HG03432 (cell line): Measurements from ENCODE around the gene KDM4B.
"Not testable (repeated sequence)": the region's sequence is repeated elsewhere in the genome, so short reads cannot be mapped to it uniquely, and the experiment has no call there.

Experiments
- ATAC-seq: cut with Tn5 transposase; IDR thresholded peaks from one replicate; pipeline ENCODE4 v1.9.1; 2021; ENCODE audit warnings: mild to moderate bottlenecking, moderate library complexity; ENCODE audit not compliant: unreplicated experiment

Gene KDM4B

DNA sequence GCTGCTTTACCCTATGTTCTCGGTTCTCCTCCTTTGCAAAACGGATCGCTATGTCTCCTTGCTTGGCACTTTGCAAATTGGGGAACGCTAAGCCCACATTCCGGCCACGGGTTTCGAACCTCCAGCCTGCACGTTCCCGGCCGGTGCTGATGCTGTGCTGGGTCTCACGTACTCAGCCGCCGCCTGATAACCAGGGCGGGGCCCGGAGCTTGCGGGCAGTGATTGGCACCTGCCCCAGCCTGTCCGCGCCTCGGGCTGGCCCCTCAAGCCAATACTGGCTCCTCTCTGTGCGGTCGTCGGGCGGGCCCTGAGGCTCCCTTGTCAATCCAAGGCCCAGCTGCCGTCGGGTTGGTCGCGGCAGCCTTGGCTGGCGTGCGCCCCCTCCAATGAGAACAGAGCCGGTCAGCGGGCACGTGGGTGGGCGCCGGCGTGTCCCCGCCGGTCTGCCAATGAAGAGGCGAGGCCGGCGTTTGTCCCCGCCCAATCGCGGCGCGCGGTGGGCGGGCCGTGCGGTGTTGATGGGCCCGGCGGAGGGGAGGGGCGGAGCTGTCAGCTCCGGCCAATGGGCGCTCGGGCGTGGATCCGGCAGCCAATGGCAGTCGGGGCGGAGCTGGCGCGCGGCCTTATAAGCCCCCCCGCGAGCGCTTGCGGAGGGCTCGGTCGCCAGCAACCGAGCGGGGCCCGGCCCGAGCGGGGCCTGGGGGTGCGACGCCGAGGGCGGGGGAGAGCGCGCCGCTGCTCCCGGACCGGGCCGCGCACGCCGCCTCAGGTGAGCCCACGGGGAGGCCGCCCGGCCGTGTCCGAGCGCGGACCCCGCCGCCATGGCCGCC lies at the start of gene KDM4B:
TSS of gene KDM4B (plus strand) at position 652 of the 830 bp plus-strand sequence. CDS start 63,778 bp downstream, outside the sequence.
- ATAC-seq: peak; percentile 89

DNA sequence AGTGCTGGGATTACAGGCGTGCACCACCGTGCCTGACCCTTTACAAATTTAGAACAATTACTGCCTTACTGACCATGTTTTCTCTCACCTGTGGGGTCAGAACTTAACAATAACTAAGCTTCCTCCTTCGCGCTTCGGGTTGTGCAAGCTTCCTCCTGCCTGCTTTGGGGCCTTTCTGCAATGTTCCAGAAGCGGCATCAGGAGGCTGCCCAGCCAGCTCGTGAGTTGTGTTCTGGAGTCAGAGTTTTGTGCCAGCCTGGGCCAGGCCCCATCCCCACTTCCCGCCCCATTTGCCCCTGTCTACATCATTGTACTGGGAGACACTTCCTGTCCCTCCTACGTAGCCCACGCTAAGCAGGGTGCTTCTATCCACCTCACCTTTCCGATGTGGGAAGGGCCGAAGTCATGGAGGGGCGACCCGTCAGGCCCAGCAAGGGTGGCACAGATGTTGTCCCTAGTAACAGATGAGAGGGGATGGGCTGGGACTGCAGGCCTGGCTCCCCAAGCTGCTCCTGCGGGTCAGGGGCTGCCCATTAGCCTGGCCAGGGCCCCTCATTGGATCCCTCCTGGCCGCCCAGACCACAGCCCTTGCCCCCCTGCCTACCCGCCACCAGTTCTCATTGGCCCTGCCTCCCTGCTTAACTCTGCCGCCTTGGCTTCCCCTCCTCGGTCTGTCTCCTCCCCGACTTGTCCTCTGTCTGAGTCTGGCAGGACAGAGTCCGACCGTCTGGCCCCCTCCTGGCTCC lies 46.2 kb upstream of the KDM4B start:
- ATAC-seq: no peak

DNA sequence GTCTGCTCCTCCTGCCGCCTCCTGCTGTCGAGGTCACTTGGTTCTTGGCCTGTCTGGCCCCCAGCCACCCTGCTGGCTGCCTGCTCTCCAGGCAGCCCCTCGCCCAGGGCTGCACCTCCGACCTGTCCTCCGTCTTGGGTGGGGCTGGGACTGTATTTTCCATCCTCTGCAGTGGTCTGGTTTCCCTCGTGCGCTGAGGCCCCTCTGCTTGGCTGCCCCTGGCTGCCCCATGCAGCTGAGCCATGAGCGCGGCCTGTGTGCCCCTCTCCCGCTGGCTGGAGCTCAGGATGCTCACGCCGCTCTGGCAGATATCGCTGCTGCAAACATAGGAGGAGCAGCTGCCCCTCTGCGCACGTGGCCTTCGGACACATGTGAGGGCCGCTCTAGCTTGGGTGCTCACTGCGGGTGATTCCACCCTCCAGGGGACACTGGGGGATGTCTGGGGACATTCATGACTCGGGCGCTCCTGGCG lies 45.6 kb upstream of the KDM4B start:
- no peak for ATAC-seq

DNA sequence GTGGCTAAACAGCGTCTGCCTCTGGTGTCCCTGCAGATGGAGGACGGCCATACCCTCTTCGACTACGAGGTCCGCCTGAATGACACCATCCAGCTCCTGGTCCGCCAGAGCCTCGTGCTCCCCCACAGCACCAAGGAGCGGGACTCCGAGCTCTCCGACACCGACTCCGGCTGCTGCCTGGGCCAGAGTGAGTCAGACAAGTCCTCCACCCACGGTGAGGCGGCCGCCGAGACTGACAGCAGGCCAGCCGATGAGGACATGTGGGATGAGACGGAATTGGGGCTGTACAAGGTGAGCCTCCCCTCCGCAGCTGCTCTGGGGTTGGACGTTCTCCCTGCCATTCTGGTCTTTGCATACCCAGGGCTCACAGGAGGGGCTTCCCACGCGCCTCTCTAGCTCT lies 39.7 kb upstream of the KDM4B start:
- ATAC-seq: no peak

DNA sequence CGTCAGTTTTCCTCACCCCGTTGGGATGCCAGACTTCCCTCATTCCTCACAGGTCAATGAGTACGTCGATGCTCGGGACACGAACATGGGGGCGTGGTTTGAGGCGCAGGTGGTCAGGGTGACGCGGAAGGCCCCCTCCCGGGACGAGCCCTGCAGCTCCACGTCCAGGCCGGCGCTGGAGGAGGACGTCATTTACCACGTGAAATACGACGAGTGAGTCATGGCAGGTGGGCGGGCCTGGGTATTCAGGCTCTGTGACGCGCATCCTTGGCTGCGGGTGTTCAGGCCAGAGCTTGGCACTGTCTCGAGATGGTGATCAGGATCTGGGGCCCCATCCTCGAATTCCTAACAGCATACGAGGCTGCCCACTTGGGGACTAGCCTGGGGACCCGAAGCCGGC lies 38.2 kb upstream of the KDM4B start:
- ATAC-seq: no peak

DNA sequence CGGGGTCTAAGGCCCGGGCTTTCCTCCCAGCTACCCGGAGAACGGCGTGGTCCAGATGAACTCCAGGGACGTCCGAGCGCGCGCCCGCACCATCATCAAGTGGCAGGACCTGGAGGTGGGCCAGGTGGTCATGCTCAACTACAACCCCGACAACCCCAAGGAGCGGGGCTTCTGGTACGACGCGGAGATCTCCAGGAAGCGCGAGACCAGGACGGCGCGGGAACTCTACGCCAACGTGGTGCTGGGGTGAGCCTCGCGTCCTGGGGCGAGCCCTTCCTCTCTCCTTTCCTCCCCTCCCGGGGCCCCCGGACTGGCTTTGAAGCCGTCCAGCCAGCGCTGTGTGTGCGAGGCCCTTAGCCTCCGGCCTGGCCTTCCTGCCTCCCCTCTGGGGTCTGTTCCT lies 36.2 kb upstream of the KDM4B start:
- ATAC-seq: no peak

DNA sequence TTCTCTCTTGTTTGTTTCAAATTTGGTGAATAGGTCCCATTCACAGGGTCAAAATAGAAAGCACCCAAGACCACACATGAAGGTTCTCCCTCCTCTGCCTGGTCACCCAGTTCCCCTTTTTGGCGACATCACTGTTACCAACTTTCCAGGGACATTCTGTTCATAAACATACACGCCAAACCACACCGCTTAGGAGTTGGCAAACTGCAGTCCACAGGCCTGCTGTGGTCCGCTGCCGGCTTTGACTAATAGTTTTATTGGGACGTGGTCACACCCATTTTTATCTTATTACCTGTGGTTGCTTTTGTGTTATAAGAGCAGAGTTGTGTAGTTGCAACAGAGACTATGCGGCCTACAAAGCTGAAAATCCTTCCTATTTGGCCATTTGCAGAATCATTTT lies 35.4 kb upstream of the KDM4B start:
- no peak for ATAC-seq

DNA sequence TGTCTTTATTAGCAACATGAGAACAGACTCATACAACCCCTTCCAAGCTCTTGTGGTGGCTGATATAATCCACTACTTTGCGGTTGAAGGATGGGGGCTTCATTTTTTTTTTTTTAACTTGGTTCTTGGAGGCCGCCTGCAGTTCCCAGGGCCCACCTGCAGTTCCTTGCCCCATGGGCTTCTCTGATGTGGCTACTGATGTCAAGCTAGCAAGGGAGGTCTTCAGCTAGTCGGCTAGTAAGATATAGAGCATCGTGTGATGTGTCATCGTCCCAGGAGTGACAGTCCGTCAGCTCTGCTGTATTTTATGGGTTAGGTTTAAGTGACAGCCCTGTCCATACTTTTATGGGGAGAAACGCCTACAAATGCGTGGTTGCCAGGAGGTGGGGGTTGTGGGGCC lies 33.5 kb upstream of the KDM4B start:
- ATAC-seq: no peak

DNA sequence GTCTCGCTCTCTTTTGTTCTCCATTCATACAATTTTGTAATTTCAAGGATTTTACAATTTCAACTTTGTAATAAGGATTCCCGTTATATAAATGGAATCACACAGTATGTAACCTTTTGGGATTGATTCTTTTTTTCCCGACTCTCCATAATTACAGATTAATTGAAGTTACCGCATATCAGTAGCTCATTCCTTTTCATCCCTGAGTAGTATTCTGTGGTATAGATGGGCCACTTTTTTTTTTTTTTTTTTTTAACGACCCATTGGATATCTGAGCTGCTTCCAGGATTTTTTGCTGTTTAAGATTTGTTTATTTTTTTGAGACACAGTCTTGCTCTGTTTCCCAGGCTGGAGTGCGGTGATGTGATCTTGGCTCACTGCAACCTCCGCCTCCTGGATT lies 31.9 kb upstream of the KDM4B start:
- no peak for ATAC-seq

DNA sequence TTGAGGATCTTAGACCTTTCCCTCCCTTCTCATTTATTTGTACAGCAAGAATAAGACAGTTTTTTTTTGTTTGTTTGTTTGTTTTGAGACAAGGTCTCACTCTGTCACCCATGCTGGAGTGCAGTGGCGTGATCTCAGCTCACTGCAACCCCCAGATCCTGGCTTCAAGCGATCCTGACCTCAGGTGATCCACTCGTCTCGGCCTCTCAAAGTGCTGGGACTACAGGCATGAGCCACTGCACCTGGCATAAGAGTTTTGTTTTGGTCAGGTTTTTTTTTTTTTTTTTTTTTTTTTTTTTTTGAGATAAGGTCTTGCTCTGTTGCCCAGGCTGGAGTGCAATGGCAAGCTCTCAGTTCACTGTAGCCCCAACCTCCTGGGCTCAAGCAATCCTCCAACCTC lies 30.5 kb upstream of the KDM4B start:
- ATAC-seq: not testable (repeated sequence)

DNA sequence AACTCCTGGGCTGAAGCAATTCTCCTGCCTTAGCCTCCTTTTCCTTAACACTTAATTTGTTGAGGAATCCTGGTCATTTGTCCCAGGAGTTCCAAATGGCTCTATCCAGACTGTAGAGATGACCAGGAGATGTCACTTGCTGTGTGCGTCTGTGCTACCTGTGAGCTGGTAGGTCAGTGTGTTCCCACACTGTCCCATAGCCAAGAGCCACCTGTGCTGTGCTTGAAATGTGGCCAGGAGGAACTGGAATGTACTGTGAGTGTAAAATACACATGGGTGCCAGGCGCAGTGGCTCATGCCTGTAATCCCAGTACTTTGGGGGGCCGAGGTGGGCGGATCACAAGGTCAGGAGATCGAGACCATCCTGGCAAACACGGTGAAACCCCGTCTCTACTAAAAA lies 29.4 kb upstream of the KDM4B start:
- ATAC-seq: no peak

DNA sequence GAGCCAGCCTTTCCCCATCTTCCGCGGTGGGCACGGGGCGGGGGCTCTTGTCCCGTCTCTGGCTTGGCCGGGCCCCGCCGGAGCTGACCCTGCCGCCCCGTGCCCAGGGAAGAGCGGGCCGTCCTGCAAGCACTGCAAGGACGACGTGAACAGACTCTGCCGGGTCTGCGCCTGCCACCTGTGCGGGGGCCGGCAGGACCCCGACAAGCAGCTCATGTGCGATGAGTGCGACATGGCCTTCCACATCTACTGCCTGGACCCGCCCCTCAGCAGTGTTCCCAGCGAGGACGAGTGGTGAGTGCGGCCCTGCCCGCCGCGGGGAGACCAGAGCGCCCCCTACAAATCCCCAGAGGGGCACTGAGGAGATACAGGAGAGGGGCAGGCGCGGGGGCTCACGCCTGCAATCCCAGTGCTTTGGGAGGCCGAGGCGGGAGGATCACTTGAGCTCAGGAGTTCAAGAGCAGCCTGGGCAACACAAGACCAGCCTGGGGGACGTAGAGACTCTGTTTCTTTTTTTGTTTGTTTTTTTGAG lies 27.2 kb upstream of the KDM4B start:
- ATAC-seq: not testable (repeated sequence)

DNA sequence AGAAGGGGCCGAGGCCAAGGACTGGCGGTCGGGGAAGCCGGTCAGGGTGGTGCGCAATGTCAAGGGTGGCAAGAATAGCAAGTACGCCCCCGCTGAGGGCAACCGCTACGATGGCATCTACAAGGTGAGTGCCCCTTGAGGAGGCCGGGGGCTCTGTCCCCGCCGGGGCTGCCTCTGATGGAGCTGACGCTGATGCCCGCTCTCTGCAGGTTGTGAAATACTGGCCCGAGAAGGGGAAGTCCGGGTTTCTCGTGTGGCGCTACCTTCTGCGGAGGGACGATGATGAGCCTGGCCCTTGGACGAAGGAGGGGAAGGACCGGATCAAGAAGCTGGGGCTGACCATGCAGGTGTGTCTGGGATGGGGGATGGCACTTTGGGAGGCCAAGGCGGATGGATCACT lies 18.3 kb upstream of the KDM4B start:
- ATAC-seq: not testable (repeated sequence)

DNA sequence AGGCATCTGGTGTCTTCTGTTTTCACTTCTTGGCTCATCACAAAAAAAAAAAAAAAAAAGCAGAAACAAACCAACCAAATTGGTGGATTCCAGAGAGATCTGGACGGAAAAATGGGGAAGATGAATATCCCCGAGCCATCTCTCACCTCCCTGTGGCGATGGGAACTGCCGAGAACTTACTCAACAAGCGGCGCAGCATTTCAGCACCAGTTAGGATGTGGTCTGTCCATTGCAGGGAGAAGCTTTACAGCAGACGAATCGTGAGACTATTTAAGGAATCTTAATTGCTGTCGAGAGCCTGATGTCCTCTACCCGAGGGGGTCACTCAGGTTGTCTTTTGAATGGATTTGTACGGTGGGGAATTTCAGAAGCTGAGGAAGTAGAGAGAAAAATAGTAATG lies 17.3 kb upstream of the KDM4B start:
- no peak for ATAC-seq

DNA sequence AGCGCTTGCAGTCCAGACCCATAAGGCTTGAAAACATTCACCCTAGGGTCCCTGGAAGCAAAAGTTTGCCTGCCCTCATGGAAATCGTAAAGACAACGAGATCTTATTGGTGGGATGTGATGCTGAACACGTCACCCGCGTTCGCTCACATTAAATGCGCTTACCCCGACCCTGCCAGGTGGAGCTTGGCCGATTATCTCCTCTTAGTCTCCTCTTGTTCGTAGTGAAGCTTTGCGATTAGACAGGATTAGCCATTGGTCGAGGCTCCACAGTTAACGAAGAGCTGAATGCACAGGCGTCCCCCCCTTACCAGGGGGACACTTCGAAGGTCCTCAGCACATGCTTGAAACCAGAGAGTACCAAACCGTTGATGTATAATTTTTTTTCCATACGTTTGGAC lies 16.0 kb upstream of the KDM4B start:
- ATAC-seq: no peak

DNA sequence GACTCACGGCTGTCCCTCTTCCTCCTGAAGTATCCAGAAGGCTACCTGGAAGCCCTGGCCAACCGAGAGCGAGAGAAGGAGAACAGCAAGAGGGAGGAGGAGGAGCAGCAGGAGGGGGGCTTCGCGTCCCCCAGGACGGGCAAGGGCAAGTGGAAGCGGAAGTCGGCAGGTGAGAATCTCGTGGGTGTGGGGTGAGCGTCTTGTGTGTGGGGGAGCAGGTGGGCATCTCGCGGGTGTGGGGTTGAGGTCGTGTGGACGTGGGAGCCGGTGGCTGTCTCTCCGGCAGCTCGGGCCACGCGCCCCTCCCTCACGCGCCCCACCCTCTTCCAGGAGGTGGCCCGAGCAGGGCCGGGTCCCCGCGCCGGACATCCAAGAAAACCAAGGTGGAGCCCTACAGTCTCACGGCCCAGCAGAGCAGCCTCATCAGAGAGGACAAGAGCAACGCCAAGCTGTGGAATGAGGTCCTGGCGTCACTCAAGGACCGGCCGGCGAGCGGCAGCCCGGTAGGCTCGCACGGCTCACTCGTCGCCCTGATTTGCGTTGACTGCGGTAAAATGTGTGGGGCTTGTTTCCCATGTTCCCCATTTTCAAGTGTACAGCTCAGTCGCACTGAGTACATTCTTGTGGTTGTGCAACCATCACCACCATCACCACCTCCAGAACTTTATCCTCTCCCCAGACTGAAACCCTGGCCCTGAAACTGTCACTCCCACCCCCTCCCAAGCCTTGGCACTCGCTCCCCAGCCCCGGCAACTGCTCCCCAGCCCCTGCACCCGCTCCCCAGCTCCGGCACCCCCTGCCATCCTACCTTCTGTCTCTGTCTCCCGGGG lies 14.4 kb upstream of the KDM4B start:
- ATAC-seq: not testable (repeated sequence)

DNA sequence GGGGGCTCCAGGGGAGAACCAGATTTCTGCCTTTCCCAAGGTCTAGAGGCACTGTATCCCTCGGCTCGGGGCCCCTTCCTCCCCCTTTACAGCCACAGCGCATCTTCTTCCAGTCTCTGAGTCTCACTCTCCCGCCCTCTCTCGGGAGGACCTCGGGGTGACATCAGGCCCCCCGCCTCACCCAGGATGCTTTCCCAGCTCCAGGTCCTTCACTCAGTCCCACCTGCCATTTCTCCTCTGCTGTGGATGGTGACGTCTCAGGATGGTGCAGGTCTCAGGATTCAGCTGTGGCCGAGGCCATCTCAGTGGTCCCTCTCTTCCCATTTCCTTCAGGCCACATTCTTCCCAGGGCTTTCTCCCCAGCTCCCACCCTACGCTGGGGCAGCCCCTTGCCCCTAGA lies 13.6 kb upstream of the KDM4B start:
- no peak for ATAC-seq

DNA sequence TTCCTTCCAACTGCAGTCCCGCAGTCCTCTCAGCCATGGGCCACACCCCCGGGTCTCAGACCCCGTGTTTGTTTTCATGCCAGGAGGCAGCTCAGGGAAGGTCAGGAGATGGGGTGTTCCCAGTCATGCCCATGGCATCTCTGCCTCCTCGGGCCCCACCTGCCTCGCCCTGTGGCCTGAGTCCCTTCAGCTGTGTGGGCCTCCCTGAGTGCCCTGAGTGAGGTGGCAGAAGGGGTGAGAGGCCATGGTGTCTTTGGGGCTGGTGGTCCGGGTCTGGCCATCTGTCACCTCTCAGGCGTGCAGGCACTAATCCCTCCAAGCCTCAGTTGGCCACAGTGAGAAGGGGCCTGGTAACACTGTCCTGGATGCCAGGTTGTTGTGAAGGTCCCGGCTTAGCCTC lies 10.9 kb upstream of the KDM4B start:
- no peak for ATAC-seq

DNA sequence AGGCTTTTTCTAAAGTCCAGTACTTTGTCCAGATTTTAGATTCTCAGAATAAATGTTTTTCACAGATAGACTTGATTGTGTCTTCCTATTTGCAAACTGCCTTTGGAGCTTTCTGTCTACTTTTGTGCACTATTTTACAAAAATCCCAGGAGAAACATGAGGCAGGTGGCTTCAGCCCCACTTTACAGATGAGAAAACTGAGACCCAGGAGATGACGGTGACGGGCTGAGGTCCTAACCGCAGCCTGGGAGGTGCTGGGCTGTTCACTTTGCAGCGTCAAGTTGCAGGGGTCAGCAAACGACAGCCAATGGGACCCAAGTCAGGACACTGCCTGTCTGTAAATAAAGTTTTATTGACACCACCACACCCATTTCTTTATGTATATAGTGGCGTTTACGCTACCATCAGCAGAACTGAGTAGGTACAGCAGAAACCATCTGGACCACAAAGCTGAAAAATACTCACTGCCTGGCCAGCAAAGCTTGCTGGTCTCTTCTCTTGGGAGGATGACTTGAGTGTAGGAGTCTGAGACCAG lies 6.8 kb upstream of the KDM4B start:
- no peak for ATAC-seq

DNA sequence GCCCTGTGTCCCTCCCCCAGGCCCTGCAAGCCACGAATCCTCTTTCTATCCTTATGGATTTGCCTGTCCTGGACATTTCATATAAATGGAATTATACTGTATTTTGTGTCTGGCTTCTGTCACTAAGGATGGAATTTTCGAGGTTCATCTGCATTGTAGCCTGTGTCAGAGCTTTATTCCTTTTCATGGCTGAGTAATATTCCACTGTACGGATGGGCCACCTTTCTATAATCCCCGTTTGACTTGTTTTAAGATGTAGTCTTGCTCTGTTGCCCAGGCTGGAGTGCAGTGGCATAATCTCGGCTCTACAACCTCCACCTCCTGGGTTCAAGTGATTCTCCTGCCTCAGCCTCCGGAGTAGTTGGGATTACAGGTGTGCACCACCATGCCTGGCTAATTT lies 3.9 kb upstream of the KDM4B start:
- ATAC-seq: no peak

DNA sequence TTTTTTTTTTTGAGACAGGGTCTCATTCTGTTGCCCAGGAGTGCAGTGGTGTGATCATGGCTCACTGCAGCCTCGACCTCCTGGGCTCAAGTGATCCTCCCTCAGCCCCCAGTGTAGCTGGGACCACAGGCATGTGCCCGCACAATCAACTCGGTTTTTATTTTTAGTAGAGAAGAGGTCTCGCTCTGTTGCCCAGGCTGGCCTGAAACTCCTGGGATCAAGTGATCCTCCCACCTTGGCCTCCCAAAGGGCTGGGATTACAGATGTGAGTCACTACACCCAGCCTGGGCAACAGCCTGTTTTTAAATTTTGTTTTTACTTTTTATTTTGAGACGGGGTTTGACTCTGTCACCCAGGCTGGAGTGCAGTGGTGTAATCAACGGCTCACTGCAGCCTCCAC lies 2.3 kb upstream of the KDM4B start:
- ATAC-seq: no peak
